GM23338 (cell line): ENCODE measurements around the gene CCDC102A. TPM values are rescaled to one million over a fixed set of nuclear protein-coding genes. Genes with fewer than 3 reads are reported as not detected.

Experiments used
- ATAC-seq: fragments of 200-7000 bp; cut with Tn5 transposase; 3 replicates; pipeline ENCODE4 v1.9.1; 2020
- DNase-seq: peaks from one replicate; pipeline ENCODE4 v3.0.0-alpha.2; 2015; ENCODE audit warnings: low spot score
- H2AFZ ChIP-seq: fragments of 200-600 bp; sonication (generic); 2 replicates; pipeline ENCODE4 v1.8.0; 2016; ENCODE audit warnings: antibody characterized with exemption, mild to moderate bottlenecking, moderate library complexity
- H3F3A ChIP-seq: fragments of 200-600 bp; sonication (generic); replicated peaks from 2 replicates; pipeline ENCODE4 v1.8.0; 2017; ENCODE audit warnings: antibody characterized with exemption, mixed run types, low read depth
- H3K27ac ChIP-seq: fragments of 200-600 bp; sonication (generic); 2 replicates; pipeline ENCODE4 v1.6.1; 2016; ENCODE audit warnings: low read depth
- H3K27me3 ChIP-seq: fragments of 200-600 bp; sonication (generic); 2 replicates; pipeline ENCODE4 v1.8.0; 2016; ENCODE audit warnings: mild to moderate bottlenecking, mixed run types, moderate library complexity; ENCODE audit not compliant: insufficient read depth
- H3K36me3 ChIP-seq: fragments of 200-600 bp; sonication (generic); 2 replicates; pipeline ENCODE4 v1.8.0; 2016; ENCODE audit warnings: mild to moderate bottlenecking; ENCODE audit not compliant: insufficient read depth
- H3K4me1 ChIP-seq: fragments of 200-600 bp; sonication (generic); 2 replicates; pipeline ENCODE4 v1.8.0; 2016; ENCODE audit warnings: mild to moderate bottlenecking, moderate library complexity; ENCODE audit not compliant: insufficient read depth
- H3K4me2 ChIP-seq: fragments of 200-600 bp; sonication (generic); 2 replicates; pipeline ENCODE4 v1.7.1; 2017; ENCODE audit warnings: mixed run types
- H3K4me3 ChIP-seq: fragments of 200-600 bp; sonication (generic); 2 replicates; pipeline ENCODE4 v1.6.1; 2016; ENCODE audit warnings: mixed run types
- H3K79me2 ChIP-seq: fragments of 200-600 bp; sonication (generic); replicated peaks from 2 replicates; pipeline ENCODE4 v1.8.0; 2017; ENCODE audit warnings: mild to moderate bottlenecking; ENCODE audit not compliant: insufficient read depth
- H3K9me2 ChIP-seq: fragments of 200-600 bp; sonication (generic); 2 replicates; pipeline ENCODE4 v1.8.0; 2017; ENCODE audit not compliant: insufficient read depth
- H4K20me1 ChIP-seq: fragments of 200-600 bp; sonication (generic); replicated peaks from 2 replicates; pipeline ENCODE4 v1.8.0; 2017; ENCODE audit warnings: mild to moderate bottlenecking; ENCODE audit not compliant: insufficient read depth
- H3K27ac Mint-ChIP-seq: 2 replicates; pipeline ENCODE4 v1.8.0; 2020; ENCODE audit warnings: inconsistent platforms, mild to moderate bottlenecking, moderate library complexity, mixed read lengths
- H3K27me3 Mint-ChIP-seq: 3 replicates; pipeline ENCODE4 v1.8.0; 2022; ENCODE audit warnings: low read depth, mild to moderate bottlenecking, moderate library complexity, mixed read lengths, inconsistent platforms; ENCODE audit not compliant: insufficient read depth, poor library complexity
- H3K36me3 Mint-ChIP-seq: 3 replicates; pipeline ENCODE4 v1.8.0; 2021; ENCODE audit warnings: low read depth, mild to moderate bottlenecking, inconsistent platforms, moderate library complexity, mixed read lengths
- H3K4me1 Mint-ChIP-seq: 3 replicates; pipeline ENCODE4 v1.8.0; 2020; ENCODE audit warnings: mild to moderate bottlenecking, inconsistent platforms, mixed read lengths
- H3K4me3 Mint-ChIP-seq: 3 replicates; pipeline ENCODE4 v1.8.0; 2021; ENCODE audit warnings: moderate library complexity, mild to moderate bottlenecking, inconsistent platforms, mixed read lengths
- H3K9me3 Mint-ChIP-seq: 3 replicates; pipeline ENCODE4 v1.8.0; 2020; ENCODE audit warnings: moderate library complexity, mild to moderate bottlenecking, inconsistent platforms, mixed read lengths
- CREB1 ChIP-seq: fragments of 250-450 bp; sonication (Bioruptor Pico); IDR thresholded peaks from 2 replicates; pipeline ENCODE4 v1.5.0; 2020; ENCODE audit warnings: low read depth, mild to moderate bottlenecking, moderate library complexity
- EZH2phosphoT487 ChIP-seq: fragments of 200-600 bp; sonication (generic); IDR thresholded peaks from one replicate; pipeline ENCODE4 v1.8.1; 2018; ENCODE audit warnings: antibody characterized with exemption; ENCODE audit not compliant: unreplicated experiment
- POLR2AphosphoS5 ChIP-seq: IDR thresholded peaks from 2 replicates; pipeline ENCODE4 v1.6.1; 2016; ENCODE audit warnings: antibody characterized with exemption, low read depth
- STAT1 ChIP-seq: IDR thresholded peaks from one replicate; pipeline ENCODE4 v1.6.1; 2016; ENCODE audit warnings: antibody characterized with exemption; ENCODE audit not compliant: unreplicated experiment
- ZNF114 ChIP-seq: fragments of 250-450 bp; sonication (Bioruptor Pico); IDR thresholded peaks from 2 replicates; pipeline ENCODE4 v1.5.0; 2020; ENCODE audit warnings: mild to moderate bottlenecking, moderate library complexity
- ZNF331 ChIP-seq: fragments of 250-450 bp; sonication (Bioruptor Pico); IDR thresholded peaks from 2 replicates; pipeline ENCODE4 v1.5.0; 2020; ENCODE audit warnings: low read depth, mild to moderate bottlenecking, moderate library complexity
- polyA plus RNA-seq: library from polyadenylated mRNA; unstranded; fragments of >200 nt; fragmentation: Nextera tagmentation; extraction: Ambion mirVana; gene quantifications from 2 replicates; pipeline ENCODE4 v1.2.1, GENCODE V29; 2016
- total RNA-seq: library from RNA; depleted of rRNA; stranded (reverse); fragments of >200 nt; shearing (Covaris generic); gene quantifications from 2 replicates; pipeline ENCODE4 v1.2.3, GENCODE V29; 2014
- TF ChIP-seq, protein P1 (sequence below), 2 experiments: fragments of 200-600 bp in 1 of 2; sonication (generic) in 1 of 2; conservative IDR thresholded peaks; 2 replicates each; pipeline versions ENCODE4 v1.5.1 to v1.6.1; 2016 to 2017; ENCODE audit warnings: antibody characterized with exemption in 2 of 2, low read depth in 2 of 2, mild to moderate bottlenecking in 2 of 2, moderate library complexity in 1 of 2
- TF ChIP-seq, protein P2 (sequence below): IDR thresholded peaks from one replicate; pipeline ENCODE4 v1.6.1; 2018; ENCODE audit warnings: antibody characterized with exemption; ENCODE audit not compliant: unreplicated experiment
- TF ChIP-seq, protein P3 (sequence below): fragments of 250-450 bp; sonication (Bioruptor Pico); IDR thresholded peaks from 2 replicates; pipeline ENCODE4 v1.5.0; 2020; ENCODE audit warnings: mild to moderate bottlenecking, moderate library complexity

The CCDC102A gene
- total and polyA plus RNA-seq, 2 experiments from 2014 or later = 2.0 to 5.2 TPM

DNA sequence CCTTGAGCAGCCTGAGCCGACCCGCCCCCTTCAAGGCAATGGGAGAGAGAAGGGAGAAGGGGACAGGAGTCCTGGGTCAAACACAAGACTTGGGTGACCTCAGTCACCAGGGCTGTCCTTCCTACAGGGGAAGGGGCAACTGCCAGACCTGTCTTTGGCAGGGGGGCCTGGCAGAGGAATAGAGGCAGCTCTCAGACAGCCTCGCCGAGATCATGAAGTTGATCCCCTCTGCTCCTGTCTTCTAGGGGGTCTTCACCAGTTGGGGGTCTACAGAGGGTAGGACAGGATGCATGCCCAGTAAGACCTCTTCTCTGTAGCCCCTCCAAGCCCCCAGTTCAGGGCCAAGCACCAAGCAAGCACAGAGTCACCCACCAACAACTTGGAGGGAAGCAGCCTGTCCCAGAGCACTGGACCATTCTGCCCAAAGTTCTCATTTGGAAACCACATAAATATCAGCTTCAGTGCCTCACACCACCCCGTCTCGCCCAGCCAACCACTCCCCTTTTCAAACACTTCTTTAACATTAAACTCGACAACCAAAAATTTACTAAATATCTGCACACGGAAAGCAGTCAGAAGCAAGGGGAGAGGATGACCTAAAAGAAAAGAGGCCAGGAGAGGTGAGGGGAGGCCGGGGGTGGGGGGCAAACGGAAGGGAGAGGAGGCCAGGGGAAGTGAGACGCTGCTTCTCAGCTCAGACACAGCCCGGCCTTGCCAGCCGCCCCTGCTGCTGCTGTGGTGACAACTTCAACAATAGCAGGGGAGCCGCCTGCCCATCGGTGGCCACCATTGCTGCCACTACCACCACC, 57.8 kb downstream of the CCDC102A start:
- Mint-ChIP-seq H3K27me3 (peaks cover 26% of the 10 kb centered on the region), H3K9me3 (no peaks in the 10 kb centered on the region), H3K4me1 (peaks cover 51% of the 10 kb centered on the region), H3K4me3 (peak overlapping the region; percentile 83), H3K36me3 (peaks cover 3% of the 10 kb centered on the region; the same call in 2 of the 3 replicates), H3K27ac (no peak overlapping the region)
- Histone ChIP-seq H2AFZ (no peak overlapping the region), H3K36me3 (no peaks in the 10 kb centered on the region), H3K4me3 (peak overlapping the region; percentile 56), H3K4me1 (peaks cover 44% of the 10 kb centered on the region), H3K27me3 (peaks cover 7% of the 10 kb centered on the region; the same call in 1 of the 2 replicates), H3K79me2 (no peaks in the 10 kb centered on the region; the same call in 1 of the 2 replicates), H3K27ac (no peak overlapping the region), H3K9me2 (no peaks in the 10 kb centered on the region), H4K20me1 (0 out of 2 replicates have a peak, but pooled peaks cover 3% of the 10 kb centered on the region), H3F3A (peaks cover 4% of the 10 kb centered on the region; the same call in 1 of the 2 replicates), H3K4me2 (peak overlapping the region; percentile 84)
- TF ChIP-seq ZNF114 (CRISPR knock-in tag) = no peak
- no peak for TF ChIP-seq ZNF331 (CRISPR knock-in tag)
- no peak for TF ChIP-seq STAT1
- TF ChIP-seq POLR2AphosphoS5 = no peak
- TF ChIP-seq, protein P1, sequence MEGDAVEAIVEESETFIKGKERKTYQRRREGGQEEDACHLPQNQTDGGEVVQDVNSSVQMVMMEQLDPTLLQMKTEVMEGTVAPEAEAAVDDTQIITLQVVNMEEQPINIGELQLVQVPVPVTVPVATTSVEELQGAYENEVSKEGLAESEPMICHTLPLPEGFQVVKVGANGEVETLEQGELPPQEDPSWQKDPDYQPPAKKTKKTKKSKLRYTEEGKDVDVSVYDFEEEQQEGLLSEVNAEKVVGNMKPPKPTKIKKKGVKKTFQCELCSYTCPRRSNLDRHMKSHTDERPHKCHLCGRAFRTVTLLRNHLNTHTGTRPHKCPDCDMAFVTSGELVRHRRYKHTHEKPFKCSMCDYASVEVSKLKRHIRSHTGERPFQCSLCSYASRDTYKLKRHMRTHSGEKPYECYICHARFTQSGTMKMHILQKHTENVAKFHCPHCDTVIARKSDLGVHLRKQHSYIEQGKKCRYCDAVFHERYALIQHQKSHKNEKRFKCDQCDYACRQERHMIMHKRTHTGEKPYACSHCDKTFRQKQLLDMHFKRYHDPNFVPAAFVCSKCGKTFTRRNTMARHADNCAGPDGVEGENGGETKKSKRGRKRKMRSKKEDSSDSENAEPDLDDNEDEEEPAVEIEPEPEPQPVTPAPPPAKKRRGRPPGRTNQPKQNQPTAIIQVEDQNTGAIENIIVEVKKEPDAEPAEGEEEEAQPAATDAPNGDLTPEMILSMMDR (conservative IDR thresholded peaks at IDR 0.05; ENCODE audit: low read depth in 2 of 2) = no peak
- TF ChIP-seq, protein P2, sequence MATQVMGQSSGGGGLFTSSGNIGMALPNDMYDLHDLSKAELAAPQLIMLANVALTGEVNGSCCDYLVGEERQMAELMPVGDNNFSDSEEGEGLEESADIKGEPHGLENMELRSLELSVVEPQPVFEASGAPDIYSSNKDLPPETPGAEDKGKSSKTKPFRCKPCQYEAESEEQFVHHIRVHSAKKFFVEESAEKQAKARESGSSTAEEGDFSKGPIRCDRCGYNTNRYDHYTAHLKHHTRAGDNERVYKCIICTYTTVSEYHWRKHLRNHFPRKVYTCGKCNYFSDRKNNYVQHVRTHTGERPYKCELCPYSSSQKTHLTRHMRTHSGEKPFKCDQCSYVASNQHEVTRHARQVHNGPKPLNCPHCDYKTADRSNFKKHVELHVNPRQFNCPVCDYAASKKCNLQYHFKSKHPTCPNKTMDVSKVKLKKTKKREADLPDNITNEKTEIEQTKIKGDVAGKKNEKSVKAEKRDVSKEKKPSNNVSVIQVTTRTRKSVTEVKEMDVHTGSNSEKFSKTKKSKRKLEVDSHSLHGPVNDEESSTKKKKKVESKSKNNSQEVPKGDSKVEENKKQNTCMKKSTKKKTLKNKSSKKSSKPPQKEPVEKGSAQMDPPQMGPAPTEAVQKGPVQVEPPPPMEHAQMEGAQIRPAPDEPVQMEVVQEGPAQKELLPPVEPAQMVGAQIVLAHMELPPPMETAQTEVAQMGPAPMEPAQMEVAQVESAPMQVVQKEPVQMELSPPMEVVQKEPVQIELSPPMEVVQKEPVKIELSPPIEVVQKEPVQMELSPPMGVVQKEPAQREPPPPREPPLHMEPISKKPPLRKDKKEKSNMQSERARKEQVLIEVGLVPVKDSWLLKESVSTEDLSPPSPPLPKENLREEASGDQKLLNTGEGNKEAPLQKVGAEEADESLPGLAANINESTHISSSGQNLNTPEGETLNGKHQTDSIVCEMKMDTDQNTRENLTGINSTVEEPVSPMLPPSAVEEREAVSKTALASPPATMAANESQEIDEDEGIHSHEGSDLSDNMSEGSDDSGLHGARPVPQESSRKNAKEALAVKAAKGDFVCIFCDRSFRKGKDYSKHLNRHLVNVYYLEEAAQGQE = no peak
- TF ChIP-seq, protein P3, sequence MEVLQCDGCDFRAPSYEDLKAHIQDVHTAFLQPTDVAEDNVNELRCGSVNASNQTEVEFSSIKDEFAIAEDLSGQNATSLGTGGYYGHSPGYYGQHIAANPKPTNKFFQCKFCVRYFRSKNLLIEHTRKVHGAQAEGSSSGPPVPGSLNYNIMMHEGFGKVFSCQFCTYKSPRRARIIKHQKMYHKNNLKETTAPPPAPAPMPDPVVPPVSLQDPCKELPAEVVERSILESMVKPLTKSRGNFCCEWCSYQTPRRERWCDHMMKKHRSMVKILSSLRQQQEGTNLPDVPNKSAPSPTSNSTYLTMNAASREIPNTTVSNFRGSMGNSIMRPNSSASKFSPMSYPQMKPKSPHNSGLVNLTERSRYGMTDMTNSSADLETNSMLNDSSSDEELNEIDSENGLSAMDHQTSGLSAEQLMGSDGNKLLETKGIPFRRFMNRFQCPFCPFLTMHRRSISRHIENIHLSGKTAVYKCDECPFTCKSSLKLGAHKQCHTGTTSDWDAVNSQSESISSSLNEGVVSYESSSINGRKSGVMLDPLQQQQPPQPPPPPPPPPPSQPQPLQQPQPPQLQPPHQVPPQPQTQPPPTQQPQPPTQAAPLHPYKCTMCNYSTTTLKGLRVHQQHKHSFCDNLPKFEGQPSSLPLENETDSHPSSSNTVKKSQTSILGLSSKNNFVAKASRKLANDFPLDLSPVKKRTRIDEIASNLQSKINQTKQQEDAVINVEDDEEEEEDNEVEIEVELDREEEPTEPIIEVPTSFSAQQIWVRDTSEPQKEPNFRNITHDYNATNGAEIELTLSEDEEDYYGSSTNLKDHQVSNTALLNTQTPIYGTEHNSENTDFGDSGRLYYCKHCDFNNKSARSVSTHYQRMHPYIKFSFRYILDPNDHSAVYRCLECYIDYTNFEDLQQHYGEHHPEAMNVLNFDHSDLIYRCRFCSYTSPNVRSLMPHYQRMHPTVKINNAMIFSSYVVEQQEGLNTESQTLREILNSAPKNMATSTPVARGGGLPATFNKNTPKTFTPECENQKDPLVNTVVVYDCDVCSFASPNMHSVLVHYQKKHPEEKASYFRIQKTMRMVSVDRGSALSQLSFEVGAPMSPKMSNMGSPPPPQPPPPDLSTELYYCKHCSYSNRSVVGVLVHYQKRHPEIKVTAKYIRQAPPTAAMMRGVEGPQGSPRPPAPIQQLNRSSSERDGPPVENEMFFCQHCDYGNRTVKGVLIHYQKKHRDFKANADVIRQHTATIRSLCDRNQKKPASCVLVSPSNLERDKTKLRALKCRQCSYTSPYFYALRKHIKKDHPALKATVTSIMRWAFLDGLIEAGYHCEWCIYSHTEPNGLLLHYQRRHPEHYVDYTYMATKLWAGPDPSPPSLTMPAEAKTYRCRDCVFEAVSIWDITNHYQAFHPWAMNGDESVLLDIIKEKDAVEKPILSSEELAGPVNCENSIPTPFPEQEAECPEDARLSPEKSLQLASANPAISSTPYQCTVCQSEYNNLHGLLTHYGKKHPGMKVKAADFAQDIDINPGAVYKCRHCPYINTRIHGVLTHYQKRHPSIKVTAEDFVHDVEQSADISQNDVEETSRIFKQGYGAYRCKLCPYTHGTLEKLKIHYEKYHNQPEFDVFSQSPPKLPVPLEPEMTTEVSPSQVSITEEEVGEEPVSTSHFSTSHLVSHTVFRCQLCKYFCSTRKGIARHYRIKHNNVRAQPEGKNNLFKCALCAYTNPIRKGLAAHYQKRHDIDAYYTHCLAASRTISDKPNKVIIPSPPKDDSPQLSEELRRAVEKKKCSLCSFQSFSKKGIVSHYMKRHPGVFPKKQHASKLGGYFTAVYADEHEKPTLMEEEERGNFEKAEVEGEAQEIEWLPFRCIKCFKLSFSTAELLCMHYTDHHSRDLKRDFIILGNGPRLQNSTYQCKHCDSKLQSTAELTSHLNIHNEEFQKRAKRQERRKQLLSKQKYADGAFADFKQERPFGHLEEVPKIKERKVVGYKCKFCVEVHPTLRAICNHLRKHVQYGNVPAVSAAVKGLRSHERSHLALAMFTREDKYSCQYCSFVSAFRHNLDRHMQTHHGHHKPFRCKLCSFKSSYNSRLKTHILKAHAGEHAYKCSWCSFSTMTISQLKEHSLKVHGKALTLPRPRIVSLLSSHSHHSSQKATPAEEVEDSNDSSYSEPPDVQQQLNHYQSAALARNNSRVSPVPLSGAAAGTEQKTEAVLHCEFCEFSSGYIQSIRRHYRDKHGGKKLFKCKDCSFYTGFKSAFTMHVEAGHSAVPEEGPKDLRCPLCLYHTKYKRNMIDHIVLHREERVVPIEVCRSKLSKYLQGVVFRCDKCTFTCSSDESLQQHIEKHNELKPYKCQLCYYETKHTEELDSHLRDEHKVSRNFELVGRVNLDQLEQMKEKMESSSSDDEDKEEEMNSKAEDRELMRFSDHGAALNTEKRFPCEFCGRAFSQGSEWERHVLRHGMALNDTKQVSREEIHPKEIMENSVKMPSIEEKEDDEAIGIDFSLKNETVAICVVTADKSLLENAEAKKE (CRISPR knock-in tag) = no peak
- TF ChIP-seq CREB1 (CRISPR knock-in tag) = no peak
- no peak for TF ChIP-seq EZH2phosphoT487
- ATAC-seq (no peak), DNase-seq (no peak)
